Naive B cell (primary cell): ENCODE results near the gene ST6GAL1. TPM values are rescaled to one million over a fixed set of nuclear protein-coding genes. Genes with fewer than 3 reads are reported as not detected.

Experiments
- ATAC-seq, 2 donors: fragments of 150-1000 bp; cut with Tn5 transposase; 2 replicates each; pipeline ENCODE4 v1.10.0; 2021; ENCODE audit warnings: low read depth in 2 of 2, mild to moderate bottlenecking in 2 of 2, moderate library complexity in 2 of 2
- DNase-seq: peaks from one replicate; pipeline ENCODE4 v3.0.0; 2022
- H3K27ac Mint-ChIP-seq, 6 donors: one replicate each; pipeline ENCODE4 v1.8.0; 2020 to 2022; ENCODE audit warnings: mild to moderate bottlenecking in 6 of 6, mixed read lengths in 6 of 6, moderate library complexity in 5 of 6, inconsistent platforms in 2 of 6
- H3K27me3 Mint-ChIP-seq, 3 donors: one replicate each; pipeline ENCODE4 v1.8.0; 2021 to 2022; ENCODE audit warnings: mixed read lengths in 3 of 3, mild to moderate bottlenecking in 1 of 3
- H3K36me3 Mint-ChIP-seq, 2 donors: one replicate each; pipeline ENCODE4 v1.8.0; 2020 to 2022; ENCODE audit warnings: mixed read lengths in 2 of 2, inconsistent platforms in 1 of 2, mild to moderate bottlenecking in 1 of 2
- H3K4me1 Mint-ChIP-seq, 3 donors: one replicate each; pipeline ENCODE4 v1.8.0; 2020 to 2022; ENCODE audit warnings: mixed read lengths in 3 of 3, inconsistent platforms in 1 of 3, mild to moderate bottlenecking in 1 of 3, moderate library complexity in 1 of 3
- H3K4me3 Mint-ChIP-seq, 8 donors: one replicate each; pipeline ENCODE4 v1.8.0; 2020 to 2022; ENCODE audit warnings: mild to moderate bottlenecking in 8 of 8, mixed read lengths in 8 of 8, moderate library complexity in 8 of 8, inconsistent platforms in 2 of 8
- H3K9me3 Mint-ChIP-seq, 7 donors: one replicate each; pipeline ENCODE4 v1.8.0; 2020 to 2022; ENCODE audit warnings: mixed read lengths in 7 of 7, mild to moderate bottlenecking in 5 of 7, inconsistent platforms in 2 of 7, moderate library complexity in 1 of 7
- polyA plus RNA-seq, 6 donors: library from polyadenylated mRNA; unstranded; fragments of 300-500 nt; fragmentation: Illumina TruSeq; gene quantifications; one replicate each; pipeline ENCODE4 v1.2.3, GENCODE V29; 2021; ENCODE audit warnings: low read depth in 6 of 6

The ST6GAL1 gene
- polyA plus RNA-seq, 6 donors from 2014 or later = 210 to 330 (median 253) TPM

GRCh38 chr3:187064210-187065115 lies 134.1 kb downstream of the ST6GAL1 start:
- ATAC-seq = no peak
- peaks cover 0 to 2% (median 0%) of the 10 kb centered on the region in 7 donors for H3K9me3 Mint-ChIP-seq
- H3K27me3 Mint-ChIP-seq = no peaks in the 10 kb centered on the region
- no peak for DNase-seq
- H3K36me3 Mint-ChIP-seq = peaks cover 27 to 49% of the 10 kb centered on the region in 2 donors
- H3K4me1 Mint-ChIP-seq = peaks cover 66 to 89% (median 89%) of the 10 kb centered on the region in 3 donors
- H3K27ac Mint-ChIP-seq = peak overlapping the region; percentile 92 to 100 (median 100)
- H3K4me3 Mint-ChIP-seq = peak overlapping the region; percentile 45 to 93 (median 88)

DNA sequence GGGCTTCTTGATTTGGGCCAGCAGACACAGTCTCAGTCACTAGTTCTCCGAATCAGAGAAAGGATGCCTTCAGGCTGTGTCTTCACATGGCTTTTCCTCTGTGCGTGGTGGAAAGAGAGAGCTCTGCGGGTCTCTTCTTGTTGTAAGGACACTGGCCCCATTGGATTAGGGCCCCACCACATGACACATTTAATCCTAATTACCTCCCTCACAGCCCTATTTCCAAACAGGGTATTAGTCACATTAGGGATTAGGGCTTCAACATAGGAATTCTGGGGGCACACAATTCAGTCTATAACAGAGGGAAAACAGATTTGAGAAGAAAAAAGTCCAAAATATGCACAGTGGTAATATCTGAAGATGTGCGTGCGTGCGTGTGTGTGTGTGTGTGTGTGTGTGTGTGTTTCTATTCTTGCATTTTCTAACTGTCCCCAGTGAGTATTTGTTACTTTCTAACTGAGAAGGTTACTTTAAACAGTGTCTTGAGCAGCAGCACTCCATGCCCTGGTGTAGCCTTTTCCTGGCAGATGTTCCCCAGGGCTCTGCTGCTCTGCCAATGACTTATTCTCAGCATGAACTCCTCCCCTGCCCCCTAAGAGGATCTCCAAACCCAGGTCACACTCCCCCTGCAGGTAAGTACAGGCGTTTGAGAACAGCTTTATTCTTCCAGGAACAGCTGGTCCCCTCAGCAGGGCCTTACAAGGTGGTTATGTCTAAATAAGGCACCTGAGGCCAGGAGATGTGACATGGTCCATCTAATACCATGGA lies 136.1 kb downstream of the ST6GAL1 start:
- peak overlapping the region; percentile 45 to 93 (median 89) for H3K4me3 Mint-ChIP-seq
- ATAC-seq (peak; percentile 52 to 55), DNase-seq (peak; percentile 66)
- peak overlapping the region; percentile 92 to 100 (median 100) for H3K27ac Mint-ChIP-seq
- H3K4me1 Mint-ChIP-seq = peaks cover 69 to 96% (median 91%) of the 10 kb centered on the region in 3 donors
- no peaks in the 10 kb centered on the region for H3K27me3 Mint-ChIP-seq
- H3K36me3 Mint-ChIP-seq = peaks cover 30 to 46% of the 10 kb centered on the region in 2 donors
- peaks cover 0 to 5% (median 0%) of the 10 kb centered on the region in 7 donors for H3K9me3 Mint-ChIP-seq

DNA sequence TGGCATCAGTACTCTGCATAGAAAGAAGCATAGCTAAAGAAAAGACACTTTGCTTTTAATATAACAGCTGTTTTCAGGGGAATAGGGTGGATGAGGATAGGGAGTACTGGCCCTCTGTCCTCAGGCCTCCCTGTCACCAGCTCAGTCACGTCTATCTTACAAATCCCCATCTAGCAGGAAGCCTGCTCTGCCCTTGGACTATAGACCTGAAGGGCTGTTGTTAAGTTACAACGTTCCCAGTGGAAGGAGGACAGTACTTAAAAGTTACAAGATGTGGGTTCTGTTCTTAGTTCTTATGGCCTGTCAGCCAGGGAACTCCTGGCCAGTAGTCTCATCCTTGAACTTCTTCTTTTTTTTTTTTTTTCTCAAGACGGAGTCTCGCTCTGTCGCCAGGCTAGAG lies 138.5 kb downstream of the ST6GAL1 start:
- Mint-ChIP-seq H3K4me1 (peaks cover 63 to 97% (median 91%) of the 10 kb centered on the region in 3 donors), H3K27me3 (no peaks in the 10 kb centered on the region), H3K27ac (peak overlapping the region; percentile 37 to 99 (median 94)), H3K9me3 (peaks cover 0 to 5% (median 0%) of the 10 kb centered on the region in 7 donors), H3K4me3 (peak overlapping the region in 6 of 8 donors; percentile 10 to 68 (median 38)), H3K36me3 (peaks cover 28 to 36% of the 10 kb centered on the region in 2 donors)
- ATAC-seq = no peak
- DNase-seq = no peak

GRCh38 chr3:187069857-187070516 lies 139.7 kb downstream of the ST6GAL1 start:
- Mint-ChIP-seq H3K9me3 (peaks cover 0 to 5% (median 0%) of the 10 kb centered on the region in 7 donors), H3K36me3 (peaks cover 40% of the 10 kb centered on the region in 2 donors), H3K4me3 (peak overlapping the region in 4 of 8 donors; percentile 32 to 77 (median 54)), H3K4me1 (peaks cover 59 to 91% (median 82%) of the 10 kb centered on the region in 3 donors), H3K27me3 (no peaks in the 10 kb centered on the region), H3K27ac (peak overlapping the region in 4 of 6 donors; percentile 92 to 99 (median 96))
- ATAC-seq (no peak), DNase-seq (no peak)

- Mint-ChIP-seq H3K36me3 (peaks cover 27 to 54% of the 10 kb centered on the region in 2 donors), H3K27me3 (no peaks in the 10 kb centered on the region), H3K9me3 (peaks cover 0 to 5% (median 0%) of the 10 kb centered on the region in 7 donors), H3K4me1 (peaks cover 53 to 74% (median 73%) of the 10 kb centered on the region in 3 donors), H3K27ac (peak overlapping the region in 5 of 6 donors; percentile 59 to 91 (median 83)), H3K4me3 (peak overlapping the region in 2 of 8 donors; percentile 21 to 37)
- DNase-seq (no peak), ATAC-seq (no peak)
Measured at GRCh38 chr3:187072102-187072501, 141.8 kb downstream of the ST6GAL1 start.

GRCh38 chr3:187072511-187072910 lies 142.2 kb downstream of the ST6GAL1 start:
- Mint-ChIP-seq H3K27me3 (no peaks in the 10 kb centered on the region), H3K36me3 (peaks cover 23 to 57% of the 10 kb centered on the region in 2 donors), H3K27ac (peak overlapping the region in 5 of 6 donors; percentile 33 to 91 (median 83)), H3K4me3 (peak overlapping the region in 2 of 8 donors; percentile 14 to 37), H3K9me3 (peaks cover 0 to 5% (median 0%) of the 10 kb centered on the region in 7 donors), H3K4me1 (peaks cover 51 to 70% (median 68%) of the 10 kb centered on the region in 3 donors)
- DNase-seq = no peak
- peak; percentile 85 to 89 for ATAC-seq

DNA sequence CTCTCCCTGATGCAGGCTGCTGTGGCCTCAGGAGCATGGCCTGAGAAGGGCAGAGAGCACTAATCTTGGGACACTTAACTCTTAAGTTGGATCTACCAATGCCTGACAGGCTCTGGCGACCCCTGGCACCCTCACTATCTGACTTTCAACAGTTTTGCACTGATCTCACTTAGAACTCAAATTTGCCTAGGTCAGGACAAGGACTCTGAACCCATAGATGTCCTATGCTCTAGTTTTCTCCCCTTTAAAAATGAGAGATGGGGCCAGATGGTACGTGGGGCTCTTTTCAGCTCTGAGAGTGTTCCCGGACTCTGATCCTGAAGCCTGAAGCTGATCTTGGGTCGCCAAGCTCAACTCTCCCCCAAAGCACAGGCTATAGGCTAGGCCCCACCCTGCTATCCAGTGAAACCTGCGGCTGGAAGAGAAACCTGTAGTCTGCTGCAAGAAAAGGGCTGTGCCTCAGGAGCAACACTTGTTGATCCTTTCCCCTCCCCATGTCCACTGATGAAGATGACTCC lies 143.3 kb downstream of the ST6GAL1 start:
- Mint-ChIP-seq H3K27ac (peak overlapping the region in 5 of 6 donors; percentile 36 to 91 (median 73)), H3K27me3 (no peaks in the 10 kb centered on the region), H3K36me3 (peaks cover 25 to 68% of the 10 kb centered on the region in 2 donors), H3K9me3 (peaks cover 0 to 5% (median 0%) of the 10 kb centered on the region in 7 donors), H3K4me3 (no peak overlapping the region), H3K4me1 (peaks cover 48 to 63% (median 62%) of the 10 kb centered on the region in 3 donors)
- ATAC-seq (no peak), DNase-seq (no peak)

GRCh38 chr3:187074846-187075245 lies 144.5 kb downstream of the ST6GAL1 start:
- peaks cover 27 to 63% of the 10 kb centered on the region in 2 donors for H3K36me3 Mint-ChIP-seq
- H3K4me1 Mint-ChIP-seq = peaks cover 37 to 57% (median 53%) of the 10 kb centered on the region in 3 donors
- DNase-seq = no peak
- no peak for ATAC-seq
- peak overlapping the region in 4 of 6 donors; percentile 44 to 91 (median 83) for H3K27ac Mint-ChIP-seq
- no peak overlapping the region for H3K4me3 Mint-ChIP-seq
- peaks cover 0 to under 1% (median 0%) of the 10 kb centered on the region in 7 donors for H3K9me3 Mint-ChIP-seq
- H3K27me3 Mint-ChIP-seq = no peaks in the 10 kb centered on the region

- peaks cover 17 to 50% of the 10 kb centered on the region in 2 donors for H3K36me3 Mint-ChIP-seq
- H3K9me3 Mint-ChIP-seq = no peaks in the 10 kb centered on the region
- H3K4me3 Mint-ChIP-seq = peak overlapping the region in 1 of 8 donors; percentile 32
- ATAC-seq (no peak), DNase-seq (no peak)
- peaks cover 31 to 46% (median 39%) of the 10 kb centered on the region in 3 donors for H3K4me1 Mint-ChIP-seq
- H3K27ac Mint-ChIP-seq = peak overlapping the region; percentile 18 to 93 (median 72)
- no peaks in the 10 kb centered on the region for H3K27me3 Mint-ChIP-seq
Measured at GRCh38 chr3:187076297-187076696, 146.0 kb downstream of the ST6GAL1 start.

- no peaks in the 10 kb centered on the region for H3K27me3 Mint-ChIP-seq
- peaks cover 30 to 44% (median 32%) of the 10 kb centered on the region in 3 donors for H3K4me1 Mint-ChIP-seq
- H3K4me3 Mint-ChIP-seq = no peak overlapping the region
- no peak for DNase-seq
- no peaks in the 10 kb centered on the region for H3K9me3 Mint-ChIP-seq
- ATAC-seq = no peak
- peaks cover 17 to 50% of the 10 kb centered on the region in 2 donors for H3K36me3 Mint-ChIP-seq
- peak overlapping the region in 5 of 6 donors; percentile 34 to 93 (median 83) for H3K27ac Mint-ChIP-seq
Measured at GRCh38 chr3:187077085-187077484, 146.8 kb downstream of the ST6GAL1 start.

GRCh38 chr3:187077537-187077936 lies 147.2 kb downstream of the ST6GAL1 start:
- peaks cover 26 to 43% (median 31%) of the 10 kb centered on the region in 3 donors for H3K4me1 Mint-ChIP-seq
- no peaks in the 10 kb centered on the region for H3K27me3 Mint-ChIP-seq
- peak overlapping the region in 3 of 8 donors; percentile 6 to 63 (median 12) for H3K4me3 Mint-ChIP-seq
- H3K9me3 Mint-ChIP-seq = no peaks in the 10 kb centered on the region
- H3K36me3 Mint-ChIP-seq = peaks cover 17 to 50% of the 10 kb centered on the region in 2 donors
- ATAC-seq = no peak
- H3K27ac Mint-ChIP-seq = peak overlapping the region; percentile 14 to 82 (median 46)
- DNase-seq = no peak
